ENCODE results near the gene MMP24. TPM values are rescaled to one million over a fixed set of nuclear protein-coding genes. Genes with fewer than 3 reads are reported as not detected.
"Not testable (repeated sequence)": the region's sequence is repeated elsewhere in the genome, so short reads cannot be mapped to it uniquely, and the experiment has no call there.

The MMP24 gene
- total and polyA plus RNA-seq, 2 donors (not counting 1 experiment from before 2014, with no cell fraction given): 0.17 to 0.49 TPM

- Histone ChIP-seq H3K4me3 (replicated peaks in 1 of 4; ENCODE audit: control extremely low read depth in 1 of 4, insufficient read depth in 1 of 4, low read depth in 3 of 4, low read length in 4 of 4) (no peak overlapping the region), H3K36me3 (ENCODE audit: control insufficient read depth, insufficient read depth, low read length) (no peaks in the 10 kb centered on the region), H3K9me3 (ENCODE audit: control insufficient read depth, insufficient read depth, low read depth, low read length) (no peaks in the 10 kb centered on the region), H3K9ac (ENCODE audit: insufficient read depth, low read length) (no peak overlapping the region), H3K27me3 (ENCODE audit: control insufficient read depth, insufficient read depth, low read length) (no peaks in the 10 kb centered on the region), H4K20me1 (ENCODE audit: control insufficient read depth, extremely low read depth, insufficient read depth, low read length) (no peaks in the 10 kb centered on the region), H3K4me2 (ENCODE audit: extremely low read depth, insufficient read depth, low read length) (no peak overlapping the region), H3K79me2 (ENCODE audit: control insufficient read depth, insufficient read depth, low read length) (no peaks in the 10 kb centered on the region), H2AFZ (ENCODE audit: low read length) (no peak overlapping the region), H3K4me1 (ENCODE audit: control insufficient read depth, extremely low read depth, insufficient read depth, low read length) (no peaks in the 10 kb centered on the region), H3K27ac (ENCODE audit: insufficient read depth, low read length) (no peak overlapping the region)
- DNase-seq (ENCODE audit: low read depth in 2 of 2): peak in 1 of 2 donors; percentile 8
- TF ChIP-seq CTCF (conservative IDR thresholded peaks at IDR 0.05 in 1 of 2, IDR thresholded peaks at IDR 0.05 in 1 of 2; ENCODE audit: low read depth in 1 of 2, low read length in 2 of 2): no peak
- TF ChIP-seq EZH2 (IDR thresholded peaks at IDR 0.05; ENCODE audit: low read length, missing control alignments): no peak
Measured at GRCh38 chr20:35190556-35190955, 35.9 kb upstream of the MMP24 start.

DNA sequence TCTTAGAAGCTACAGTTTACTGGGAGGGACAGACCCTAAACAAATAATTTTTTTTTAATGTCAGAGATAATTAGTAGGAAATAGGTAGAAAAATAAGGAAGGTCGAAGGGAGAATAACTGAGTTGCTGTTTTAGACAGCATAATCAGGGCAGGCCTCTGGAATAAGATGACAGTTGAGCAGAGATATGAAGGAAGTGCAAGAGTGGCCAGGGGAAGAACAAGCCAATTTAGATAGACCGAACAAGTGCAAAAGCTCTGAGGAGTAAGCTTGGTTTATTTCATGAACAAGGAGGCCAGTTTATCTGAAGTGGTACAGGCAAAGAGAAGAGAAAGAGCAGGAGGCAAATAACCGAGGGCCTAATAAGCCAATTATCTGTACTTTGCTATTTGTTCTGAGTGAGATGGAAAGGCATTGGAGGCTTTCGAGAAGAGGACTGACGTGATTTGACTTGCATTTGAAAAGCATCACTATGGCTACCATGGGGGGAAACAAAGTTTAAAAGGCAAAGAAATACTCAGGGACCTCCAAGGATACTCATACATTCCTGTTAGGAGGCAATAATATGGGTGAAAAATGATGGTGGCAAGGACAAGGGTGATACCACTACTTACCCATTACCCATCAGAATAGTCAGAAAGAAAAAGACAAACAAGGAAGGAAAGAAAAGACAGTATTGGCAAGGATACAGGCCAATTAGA, 34.9 kb upstream of the MMP24 start:
- Histone ChIP-seq H3K27me3 (ENCODE audit: control insufficient read depth, insufficient read depth, low read length) (no peaks in the 10 kb centered on the region), H3K4me3 (replicated peaks in 1 of 4; ENCODE audit: control extremely low read depth in 1 of 4, insufficient read depth in 1 of 4, low read depth in 3 of 4, low read length in 4 of 4) (no peak overlapping the region), H2AFZ (ENCODE audit: low read length) (no peak overlapping the region), H4K20me1 (ENCODE audit: control insufficient read depth, extremely low read depth, insufficient read depth, low read length) (no peaks in the 10 kb centered on the region), H3K27ac (ENCODE audit: insufficient read depth, low read length) (no peak overlapping the region), H3K36me3 (ENCODE audit: control insufficient read depth, insufficient read depth, low read length) (no peaks in the 10 kb centered on the region), H3K79me2 (ENCODE audit: control insufficient read depth, insufficient read depth, low read length) (no peaks in the 10 kb centered on the region), H3K4me1 (ENCODE audit: control insufficient read depth, extremely low read depth, insufficient read depth, low read length) (no peaks in the 10 kb centered on the region), H3K9me3 (ENCODE audit: control insufficient read depth, insufficient read depth, low read depth, low read length) (no peaks in the 10 kb centered on the region), H3K4me2 (ENCODE audit: extremely low read depth, insufficient read depth, low read length) (no peak overlapping the region), H3K9ac (ENCODE audit: insufficient read depth, low read length) (no peak overlapping the region)
- no peak for DNase-seq (ENCODE audit: low read depth in 2 of 2)
- TF ChIP-seq EZH2 (IDR thresholded peaks at IDR 0.05; ENCODE audit: low read length, missing control alignments) (no peak), CTCF (conservative IDR thresholded peaks at IDR 0.05 in 1 of 2, IDR thresholded peaks at IDR 0.05 in 1 of 2; ENCODE audit: low read depth in 1 of 2, low read length in 2 of 2) (no peak)

DNA sequence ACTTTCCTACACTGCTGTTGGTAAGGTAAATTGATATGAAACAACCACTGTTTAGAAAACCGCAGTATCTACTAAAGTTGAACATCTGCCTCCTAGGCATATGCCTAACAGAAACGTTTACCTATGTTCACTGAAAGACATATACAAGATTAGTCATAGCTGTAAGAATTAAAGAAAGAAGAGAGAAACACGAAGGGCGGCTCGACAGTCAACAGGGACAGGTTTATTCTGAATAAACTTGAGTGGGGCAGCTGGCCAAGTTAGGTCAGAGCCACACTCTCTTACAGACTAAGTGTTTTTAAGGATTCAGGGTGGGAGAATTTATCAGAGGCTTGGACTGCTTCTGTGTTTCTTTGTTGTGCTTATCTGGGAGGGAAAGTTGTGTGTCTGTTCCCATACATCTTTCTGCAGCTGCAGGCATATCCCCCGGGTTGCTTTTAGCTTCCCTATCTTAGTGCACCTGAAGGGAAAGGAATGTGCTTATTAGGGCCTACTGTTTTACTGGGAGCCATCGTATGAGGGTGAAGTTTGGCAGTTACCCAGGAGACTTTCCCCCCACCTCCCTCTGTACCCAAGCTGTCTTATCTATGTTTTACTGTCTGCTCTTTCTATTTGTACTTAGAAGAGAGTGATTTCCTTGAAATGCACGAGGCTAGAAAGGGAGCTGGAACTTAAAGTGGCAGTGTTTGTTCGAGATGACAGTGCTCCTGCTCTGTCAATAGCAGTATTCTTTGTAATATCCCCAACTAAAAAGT, 34.2 kb upstream of the MMP24 start:
- TF ChIP-seq CTCF (conservative IDR thresholded peaks at IDR 0.05 in 1 of 2, IDR thresholded peaks at IDR 0.05 in 1 of 2; ENCODE audit: low read depth in 1 of 2, low read length in 2 of 2): no peak
- TF ChIP-seq EZH2 (IDR thresholded peaks at IDR 0.05; ENCODE audit: low read length, missing control alignments): no peak
- no peak for DNase-seq (ENCODE audit: low read depth in 2 of 2)
- no peaks in the 10 kb centered on the region for H3K36me3 ChIP-seq (ENCODE audit: control insufficient read depth, insufficient read depth, low read length)

GRCh38 chr20:35193031-35193791, 33.3 kb upstream of the MMP24 start:
- not testable (repeated sequence) for H3K79me2 ChIP-seq (ENCODE audit: control insufficient read depth, insufficient read depth, low read length); H3K9ac ChIP-seq (ENCODE audit: insufficient read depth, low read length); H3K4me3 ChIP-seq (replicated peaks in 1 of 4; ENCODE audit: control extremely low read depth in 1 of 4, insufficient read depth in 1 of 4, low read depth in 3 of 4, low read length in 4 of 4); H3K36me3 ChIP-seq (ENCODE audit: control insufficient read depth, insufficient read depth, low read length); H3K9me3 ChIP-seq (ENCODE audit: control insufficient read depth, insufficient read depth, low read depth, low read length); H3K27me3 ChIP-seq (ENCODE audit: control insufficient read depth, insufficient read depth, low read length); H3K27ac ChIP-seq (ENCODE audit: insufficient read depth, low read length); H4K20me1 ChIP-seq (ENCODE audit: control insufficient read depth, extremely low read depth, insufficient read depth, low read length); H3K4me2 ChIP-seq (ENCODE audit: extremely low read depth, insufficient read depth, low read length); H2AFZ ChIP-seq (ENCODE audit: low read length); H3K4me1 ChIP-seq (ENCODE audit: control insufficient read depth, extremely low read depth, insufficient read depth, low read length)
- peak in 1 of 2 donors; percentile 24 for DNase-seq (ENCODE audit: low read depth in 2 of 2)

More for the DNA sequence above, 34.2 kb upstream of the MMP24 start:
- H3K27ac ChIP-seq (ENCODE audit: insufficient read depth, low read length): no peak overlapping the region
- no peaks in the 10 kb centered on the region for H3K9me3 ChIP-seq (ENCODE audit: control insufficient read depth, insufficient read depth, low read depth, low read length)
- H3K27me3 ChIP-seq (ENCODE audit: control insufficient read depth, insufficient read depth, low read length): no peaks in the 10 kb centered on the region
- H3K4me2 ChIP-seq (ENCODE audit: extremely low read depth, insufficient read depth, low read length): no peak overlapping the region
- H3K4me1 ChIP-seq (ENCODE audit: control insufficient read depth, extremely low read depth, insufficient read depth, low read length): no peaks in the 10 kb centered on the region
- H4K20me1 ChIP-seq (ENCODE audit: control insufficient read depth, extremely low read depth, insufficient read depth, low read length): no peaks in the 10 kb centered on the region
- no peak overlapping the region for H3K4me3 ChIP-seq (replicated peaks in 1 of 4; ENCODE audit: control extremely low read depth in 1 of 4, insufficient read depth in 1 of 4, low read depth in 3 of 4, low read length in 4 of 4)
- H3K79me2 ChIP-seq (ENCODE audit: control insufficient read depth, insufficient read depth, low read length): no peaks in the 10 kb centered on the region
- no peak overlapping the region for H3K9ac ChIP-seq (ENCODE audit: insufficient read depth, low read length)
- no peak overlapping the region for H2AFZ ChIP-seq (ENCODE audit: low read length)

Measured in fibroblast of lung (primary cell).